Erythroblast (primary cell): ENCODE data around the gene AP2S1.
"Not testable (repeated sequence)": the region's sequence is repeated elsewhere in the genome, so short reads cannot be mapped to it uniquely, and the experiment has no call there.

Experiments
- GATA1 ChIP-seq: IDR thresholded peaks from 2 replicates; pipeline ENCODE4 v1.6.1; 2011; ENCODE audit warnings: low read depth, mild to moderate bottlenecking, control low read depth, low read length, moderate library complexity
- POLR2A ChIP-seq: IDR thresholded peaks from 2 replicates; pipeline ENCODE4 v1.6.1; 2011; ENCODE audit warnings: mild to moderate bottlenecking, low read length

- TF ChIP-seq POLR2A, GATA1: not testable (repeated sequence)
Observed at GRCh38 chr19:46871173-46871572, 20.5 kb upstream of the AP2S1 start.
